Type B pancreatic cell (in vitro differentiated cells): ENCODE data around the gene C1orf94. TPM values are rescaled to one million over a fixed set of nuclear protein-coding genes. Genes with fewer than 3 reads are reported as not detected.

Experiments
- DNase-seq: peaks from one replicate; pipeline ENCODE4 v3.0.0; 2021; ENCODE audit warnings: mixed read lengths; ENCODE audit not compliant: unreplicated experiment; ENCODE audit errors: extremely low spot score
- H3K27ac Mint-ChIP-seq: 2 replicates; pipeline ENCODE4 v1.8.0; 2021; ENCODE audit warnings: mild to moderate bottlenecking, mixed read lengths
- H3K27me3 Mint-ChIP-seq: 2 replicates; pipeline ENCODE4 v1.8.0; 2021; ENCODE audit warnings: mixed read lengths
- H3K36me3 Mint-ChIP-seq: 2 replicates; pipeline ENCODE4 v1.8.0; 2021; ENCODE audit warnings: mixed read lengths
- H3K4me1 Mint-ChIP-seq: one replicate; pipeline ENCODE4 v1.8.0; 2021; ENCODE audit warnings: mixed read lengths; ENCODE audit not compliant: unreplicated experiment
- H3K4me3 Mint-ChIP-seq: 2 replicates; pipeline ENCODE4 v1.8.0; 2021; ENCODE audit warnings: mild to moderate bottlenecking, mixed read lengths
- H3K9me3 Mint-ChIP-seq: 2 replicates; pipeline ENCODE4 v1.8.0; 2021; ENCODE audit warnings: mixed read lengths
- CTCF ChIP-seq: fragments of 200-600 bp; sonication (generic); conservative IDR thresholded peaks from 2 replicates; pipeline ENCODE4 v1.5.0; 2021; ENCODE audit warnings: antibody characterized with exemption, mild to moderate bottlenecking
- total RNA-seq: library from RNA; stranded (reverse); gene quantifications from 2 replicates; pipeline ENCODE4 v1.2.1, GENCODE V29; 2021; ENCODE audit warnings: low replicate concordance

Gene C1orf94
- total RNA-seq, 1 donor from 2014 or later = not detected

GRCh38 chr1:34143975-34144374 lies 32.7 kb upstream of the C1orf94 start:
- Mint-ChIP-seq H3K27ac (no peak overlapping the region), H3K4me3 (no peak overlapping the region), H3K9me3 (no peaks in the 10 kb centered on the region), H3K4me1 (no peaks in the 10 kb centered on the region), H3K36me3 (no peaks in the 10 kb centered on the region), H3K27me3 (peaks cover 25% of the 10 kb centered on the region)
- TF ChIP-seq CTCF = no peak
- no peak for DNase-seq

- peaks cover 31% of the 10 kb centered on the region for H3K27me3 Mint-ChIP-seq
Measured at GRCh38 chr1:34144766-34145165, 31.9 kb upstream of the C1orf94 start.

GRCh38 chr1:34147301-34147700 lies 29.4 kb upstream of the C1orf94 start:
- H3K4me3 Mint-ChIP-seq = no peak overlapping the region
- TF ChIP-seq CTCF = no peak
- no peaks in the 10 kb centered on the region for H3K9me3 Mint-ChIP-seq
- DNase-seq = no peak
- no peaks in the 10 kb centered on the region for H3K36me3 Mint-ChIP-seq
- H3K4me1 Mint-ChIP-seq = no peaks in the 10 kb centered on the region
- H3K27me3 Mint-ChIP-seq = peaks cover 27% of the 10 kb centered on the region
- H3K27ac Mint-ChIP-seq = no peak overlapping the region

More at GRCh38 chr1:34144766-34145165, 31.9 kb upstream of the C1orf94 start:
- no peaks in the 10 kb centered on the region for H3K4me1 Mint-ChIP-seq
- no peaks in the 10 kb centered on the region for H3K36me3 Mint-ChIP-seq
- H3K4me3 Mint-ChIP-seq = no peak overlapping the region
- no peak for DNase-seq
- no peak for TF ChIP-seq CTCF
- no peaks in the 10 kb centered on the region for H3K9me3 Mint-ChIP-seq
- H3K27ac Mint-ChIP-seq = no peak overlapping the region

GRCh38 chr1:34149501-34149900 lies 27.2 kb upstream of the C1orf94 start:
- no peak overlapping the region for H3K27ac Mint-ChIP-seq
- DNase-seq = no peak
- no peaks in the 10 kb centered on the region for H3K36me3 Mint-ChIP-seq
- H3K4me1 Mint-ChIP-seq = no peaks in the 10 kb centered on the region
- H3K9me3 Mint-ChIP-seq = no peaks in the 10 kb centered on the region
- peaks cover 28% of the 10 kb centered on the region for H3K27me3 Mint-ChIP-seq
- TF ChIP-seq CTCF = no peak
- no peak overlapping the region for H3K4me3 Mint-ChIP-seq

- Mint-ChIP-seq H3K27me3 (peaks cover 27% of the 10 kb centered on the region), H3K27ac (no peak overlapping the region), H3K36me3 (no peaks in the 10 kb centered on the region), H3K4me3 (no peak overlapping the region), H3K9me3 (no peaks in the 10 kb centered on the region), H3K4me1 (no peaks in the 10 kb centered on the region)
- no peak for TF ChIP-seq CTCF
- no peak for DNase-seq
Measured at GRCh38 chr1:34153246-34153645, 23.5 kb upstream of the C1orf94 start.

GRCh38 chr1:34155860-34156259 lies 20.8 kb upstream of the C1orf94 start:
- H3K4me1 Mint-ChIP-seq = no peaks in the 10 kb centered on the region
- H3K36me3 Mint-ChIP-seq = no peaks in the 10 kb centered on the region
- DNase-seq = no peak
- no peaks in the 10 kb centered on the region for H3K9me3 Mint-ChIP-seq
- H3K27me3 Mint-ChIP-seq = peaks cover 45% of the 10 kb centered on the region
- H3K27ac Mint-ChIP-seq = no peak overlapping the region
- TF ChIP-seq CTCF = no peak
- H3K4me3 Mint-ChIP-seq = no peak overlapping the region
